B cell (primary cell): Measurements from ENCODE around the gene RGS6.

Experiments used
- EZH2 ChIP-seq: IDR thresholded peaks from 2 replicates; pipeline ENCODE4 v1.6.1; 2012; ENCODE audit warnings: borderline replicate concordance, low read depth, mild to moderate bottlenecking, moderate library complexity, low read length; ENCODE audit not compliant: insufficient read depth, poor library complexity, severe bottlenecking
- TF ChIP-seq, protein P1 (sequence below): fragments of 200-600 bp; IDR thresholded peaks from one replicate; pipeline ENCODE4 v1.8.0; 2022; ENCODE audit warnings: antibody characterized with exemption, mild to moderate bottlenecking

DNA sequence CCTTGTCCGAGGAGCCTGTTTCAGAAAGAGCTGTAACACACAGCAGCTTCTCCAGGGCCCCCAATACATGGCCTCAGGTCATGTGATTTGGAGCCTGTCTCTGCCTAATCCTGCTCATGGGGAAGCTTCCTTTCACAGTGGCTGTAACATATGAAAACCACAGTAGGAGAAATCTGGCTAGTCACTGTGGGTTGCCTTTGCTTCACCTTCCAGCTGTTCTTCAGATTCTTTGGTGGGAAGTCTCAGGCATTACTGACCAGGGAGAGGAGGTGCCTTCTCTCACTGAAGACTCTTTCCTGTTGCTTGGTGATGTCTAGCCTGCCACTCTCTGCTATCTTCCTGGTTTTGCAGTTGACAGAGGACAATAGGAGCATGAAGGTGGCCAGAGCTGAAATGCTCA is 611.1 kb downstream of the RGS6 start:
- TF ChIP-seq, protein P1, sequence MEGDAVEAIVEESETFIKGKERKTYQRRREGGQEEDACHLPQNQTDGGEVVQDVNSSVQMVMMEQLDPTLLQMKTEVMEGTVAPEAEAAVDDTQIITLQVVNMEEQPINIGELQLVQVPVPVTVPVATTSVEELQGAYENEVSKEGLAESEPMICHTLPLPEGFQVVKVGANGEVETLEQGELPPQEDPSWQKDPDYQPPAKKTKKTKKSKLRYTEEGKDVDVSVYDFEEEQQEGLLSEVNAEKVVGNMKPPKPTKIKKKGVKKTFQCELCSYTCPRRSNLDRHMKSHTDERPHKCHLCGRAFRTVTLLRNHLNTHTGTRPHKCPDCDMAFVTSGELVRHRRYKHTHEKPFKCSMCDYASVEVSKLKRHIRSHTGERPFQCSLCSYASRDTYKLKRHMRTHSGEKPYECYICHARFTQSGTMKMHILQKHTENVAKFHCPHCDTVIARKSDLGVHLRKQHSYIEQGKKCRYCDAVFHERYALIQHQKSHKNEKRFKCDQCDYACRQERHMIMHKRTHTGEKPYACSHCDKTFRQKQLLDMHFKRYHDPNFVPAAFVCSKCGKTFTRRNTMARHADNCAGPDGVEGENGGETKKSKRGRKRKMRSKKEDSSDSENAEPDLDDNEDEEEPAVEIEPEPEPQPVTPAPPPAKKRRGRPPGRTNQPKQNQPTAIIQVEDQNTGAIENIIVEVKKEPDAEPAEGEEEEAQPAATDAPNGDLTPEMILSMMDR = no peak
- TF ChIP-seq EZH2 = no peak
